Sigmoid colon (tissue), 4 donors: Measurements from ENCODE around the gene SNCG.

Experiments
- CTCF ChIP-seq, 4 experiments: fragments of 450-650 bp in 3 of 4; fragments of 200-600 bp in 1 of 4; IDR thresholded peaks; one replicate each; pipeline ENCODE4 v1.5.1; 2016 to 2019; ENCODE audit warnings: antibody characterized with exemption in 4 of 4, mild to moderate bottlenecking in 3 of 4, moderate library complexity in 2 of 4
- EP300 ChIP-seq, 4 donors: sonication (generic); formaldehyde crosslinking; IDR thresholded peaks; one replicate each; pipeline ENCODE4 v1.6.1; 2017; ENCODE audit warnings: antibody characterized with exemption in 4 of 4
- POLR2A ChIP-seq, 2 donors: fragments of 450-650 bp; IDR thresholded peaks; one replicate each; pipeline ENCODE4 v1.6.1; 2016; ENCODE audit warnings: antibody characterized with exemption in 2 of 2, mild to moderate bottlenecking in 2 of 2, moderate library complexity in 2 of 2
- POLR2AphosphoS5 ChIP-seq, 4 donors: sonication (generic); formaldehyde crosslinking; IDR thresholded peaks; one replicate each; pipeline ENCODE4 v1.6.1; 2017; ENCODE audit warnings: antibody characterized with exemption in 4 of 4

DNA sequence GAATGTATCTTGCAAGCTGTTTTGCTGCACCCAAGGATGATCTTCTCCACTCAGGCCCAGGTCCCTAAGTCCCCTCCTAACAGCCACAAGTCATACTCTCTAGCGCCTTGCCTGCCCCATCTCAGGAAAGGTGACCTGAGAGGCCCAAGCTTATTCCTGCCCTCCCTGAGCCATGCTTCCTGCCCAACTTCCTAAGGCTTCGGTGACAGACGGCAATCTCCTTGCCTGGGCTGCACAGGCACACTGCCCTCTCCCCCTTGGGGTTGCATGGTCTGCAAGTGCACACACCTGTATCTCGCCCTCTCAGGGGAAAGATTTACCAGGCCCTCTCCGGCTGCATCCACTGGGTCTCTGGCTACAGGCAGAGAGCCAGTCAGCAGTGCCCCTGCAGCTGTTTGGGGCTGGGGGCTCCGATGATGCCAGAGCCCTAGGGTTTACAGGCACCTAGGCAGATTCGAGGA is 9.1 kb downstream of the SNCG start:
- no peak for TF ChIP-seq CTCF (IDR thresholded peaks at IDR 0.05)
- no peak for TF ChIP-seq POLR2A (IDR thresholded peaks at IDR 0.05)
- TF ChIP-seq EP300 (IDR thresholded peaks at IDR 0.05), result no peak
- TF ChIP-seq POLR2AphosphoS5 (IDR thresholded peaks at IDR 0.05), result no peak
